Effector memory CD8-positive, alpha-beta T cell (primary cell): ENCODE results near the gene SECTM1.

ENCODE experiments used
- ATAC-seq: fragments of 150-1000 bp; cut with Tn5 transposase; replicated peaks from 2 replicates; pipeline ENCODE4 v1.10.0; 2021; ENCODE audit warnings: mild to moderate bottlenecking, moderate library complexity
- DNase-seq, 3 experiments: peaks; one replicate each; pipeline ENCODE4 v3.0.0; 2021
- H3K27ac Mint-ChIP-seq, 2 donors: one replicate each; pipeline ENCODE4 v1.8.0; 2022; ENCODE audit warnings: mild to moderate bottlenecking in 2 of 2, mixed read lengths in 2 of 2, moderate library complexity in 2 of 2
- H3K27me3 Mint-ChIP-seq, 2 donors: one replicate each; pipeline ENCODE4 v1.8.0; 2022; ENCODE audit warnings: mixed read lengths in 2 of 2
- H3K36me3 Mint-ChIP-seq: one replicate; pipeline ENCODE4 v1.8.0; 2022; ENCODE audit warnings: mild to moderate bottlenecking, moderate library complexity, mixed read lengths; ENCODE audit not compliant: insufficient read depth
- H3K4me1 Mint-ChIP-seq, 2 donors: one replicate each; pipeline ENCODE4 v1.8.0; 2022; ENCODE audit warnings: low read depth in 2 of 2, mixed read lengths in 2 of 2
- H3K4me3 Mint-ChIP-seq, 2 donors: one replicate each; pipeline ENCODE4 v1.8.0; 2022; ENCODE audit warnings: mild to moderate bottlenecking in 2 of 2, mixed read lengths in 2 of 2, moderate library complexity in 2 of 2
- H3K9me3 Mint-ChIP-seq, 2 donors: one replicate each; pipeline ENCODE4 v1.8.0; 2022; ENCODE audit warnings: mixed read lengths in 2 of 2

The SECTM1 gene

DNA sequence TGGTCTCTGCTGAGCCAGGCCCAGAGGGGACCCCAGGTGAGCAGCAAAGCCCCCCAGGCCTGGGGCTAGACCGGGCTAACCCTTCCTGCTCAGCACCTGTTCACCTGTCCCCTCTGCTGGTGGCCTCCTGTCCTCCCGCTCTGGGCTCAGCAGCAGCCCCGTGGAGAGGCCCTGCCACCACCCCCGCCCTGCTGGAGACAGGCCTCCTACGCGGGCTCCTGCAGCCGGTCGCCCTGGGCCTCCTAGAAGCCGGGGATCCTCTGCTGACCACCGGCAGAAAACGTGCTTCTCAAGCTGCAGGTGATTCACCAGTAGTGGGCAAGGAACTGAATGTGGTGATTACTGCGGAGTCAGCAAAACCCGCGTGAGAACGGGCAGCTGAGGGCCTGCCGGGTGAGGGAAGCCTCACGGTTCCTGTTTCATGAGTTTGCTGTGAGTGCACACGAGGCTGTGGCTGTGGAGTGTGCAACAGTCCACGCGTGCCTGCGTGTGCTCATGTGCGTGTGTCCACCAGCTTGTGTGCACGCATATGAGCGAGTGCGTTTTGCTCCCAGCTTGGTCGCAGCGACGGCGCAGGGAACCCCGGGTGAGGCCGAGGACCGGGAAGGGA lies 792 bp downstream of the SECTM1 start:
- H3K27ac Mint-ChIP-seq, result peak overlapping the region in 1 of 2 donors; percentile 17
- ATAC-seq, result peak; percentile 60
- H3K4me1 Mint-ChIP-seq, result peaks cover 15 to 22% of the 10 kb centered on the region in 2 donors
- peaks cover 4% of the 10 kb centered on the region for H3K36me3 Mint-ChIP-seq
- no peaks in the 10 kb centered on the region for H3K9me3 Mint-ChIP-seq
- peaks cover 0 to 24% of the 10 kb centered on the region in 2 donors for H3K27me3 Mint-ChIP-seq
- peak overlapping the region; percentile 77 to 99 for H3K4me3 Mint-ChIP-seq
- no peak for DNase-seq

DNA sequence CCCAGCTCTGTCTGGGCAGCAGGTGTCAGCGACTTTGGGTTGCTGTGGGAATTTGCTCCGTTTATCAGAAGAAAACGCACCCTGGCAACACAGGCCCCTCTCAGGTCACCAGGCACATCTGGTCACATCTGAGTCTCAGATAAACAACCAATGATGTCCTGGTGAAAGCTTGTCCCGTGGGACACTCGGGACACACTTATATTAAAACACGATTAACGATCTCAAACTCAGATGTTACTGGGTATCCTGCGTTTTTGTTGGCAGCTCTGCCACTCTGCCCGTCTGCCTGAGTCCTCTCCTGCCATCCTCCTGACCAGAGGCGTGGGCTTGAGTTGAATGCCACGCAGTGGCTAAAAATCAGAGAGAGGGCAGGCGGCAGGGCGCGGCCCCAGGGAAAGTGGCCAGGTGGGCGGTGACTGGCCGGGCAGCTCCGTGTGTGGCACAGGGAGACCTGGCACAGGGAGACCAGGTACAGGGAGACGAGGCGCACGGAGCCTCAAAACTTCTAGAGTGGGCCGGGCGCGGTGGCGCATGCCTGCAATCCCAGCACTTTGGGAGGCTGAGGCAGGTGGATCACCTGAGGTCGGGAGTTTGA lies 2.1 kb downstream of the SECTM1 start:
- peaks cover 4% of the 10 kb centered on the region for H3K36me3 Mint-ChIP-seq
- H3K4me1 Mint-ChIP-seq, result peaks cover 15 to 22% of the 10 kb centered on the region in 2 donors
- no peak for DNase-seq
- H3K27ac Mint-ChIP-seq, result no peak overlapping the region
- peaks cover 0 to 24% of the 10 kb centered on the region in 2 donors for H3K27me3 Mint-ChIP-seq
- no peaks in the 10 kb centered on the region for H3K9me3 Mint-ChIP-seq
- H3K4me3 Mint-ChIP-seq, result peak overlapping the region in 1 of 2 donors; percentile 99
- ATAC-seq, result no peak

DNA sequence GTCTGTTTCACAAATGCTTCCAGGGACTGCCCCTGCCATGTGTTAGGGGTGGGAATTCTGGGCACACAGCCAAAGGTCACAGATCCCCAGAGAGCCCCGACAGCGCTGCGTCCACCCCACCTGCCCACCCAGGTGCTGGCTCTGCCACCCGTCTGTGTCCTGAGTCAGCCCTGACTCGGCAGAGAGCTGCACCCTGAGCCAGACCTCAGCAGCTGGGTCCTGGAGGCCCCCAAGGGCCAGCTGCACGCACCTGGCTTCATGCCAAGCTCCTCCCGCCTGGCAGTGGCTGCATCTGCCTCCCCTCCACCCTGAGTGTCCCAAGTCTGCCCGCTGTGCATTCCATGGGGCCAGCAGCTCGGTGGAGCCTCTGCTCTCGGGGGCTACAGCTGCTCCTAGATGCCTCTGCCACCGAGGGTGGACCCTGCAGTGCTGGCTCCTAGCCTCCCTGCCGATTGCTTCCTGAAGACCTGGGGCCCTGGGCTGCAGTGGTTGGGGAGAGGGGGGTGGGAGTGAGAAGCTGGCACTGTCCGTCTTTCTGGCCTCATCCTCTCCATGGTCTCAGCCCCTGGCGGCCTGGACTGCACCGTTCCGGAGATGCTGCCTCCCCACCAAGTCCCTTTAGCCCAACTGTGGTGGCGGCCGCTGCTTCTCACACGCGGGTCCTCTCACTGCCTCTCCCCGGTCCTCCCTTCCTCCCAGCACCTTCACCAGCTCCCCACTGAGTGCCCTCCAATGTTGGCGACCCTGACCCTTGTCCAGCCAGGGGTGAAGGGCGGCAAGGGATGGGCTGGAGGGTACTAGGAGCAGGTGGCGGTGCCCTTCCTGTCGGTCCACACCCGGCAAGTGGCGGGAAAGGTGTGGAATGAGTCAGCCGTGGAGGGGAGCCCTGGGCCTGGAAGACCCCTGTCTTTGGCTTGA lies 3.0 kb downstream of the SECTM1 start:
- no peak overlapping the region for H3K4me3 Mint-ChIP-seq
- peaks cover 0 to 24% of the 10 kb centered on the region in 2 donors for H3K27me3 Mint-ChIP-seq

GRCh38 chr17:82329683-82330321 lies 3.8 kb downstream of the SECTM1 start:
- ATAC-seq (no peak), DNase-seq (no peak)
- Mint-ChIP-seq H3K9me3 (no peaks in the 10 kb centered on the region), H3K27me3 (peaks cover 0 to 20% of the 10 kb centered on the region in 2 donors), H3K4me1 (peaks cover 5 to 13% of the 10 kb centered on the region in 2 donors), H3K36me3 (peaks cover 4% of the 10 kb centered on the region), H3K27ac (no peak overlapping the region), H3K4me3 (no peak overlapping the region)

More for the DNA sequence above, 3.0 kb downstream of the SECTM1 start:
- ATAC-seq, result no peak
- Mint-ChIP-seq H3K4me1 (peaks cover 12 to 18% of the 10 kb centered on the region in 2 donors), H3K36me3 (peaks cover 4% of the 10 kb centered on the region), H3K9me3 (no peaks in the 10 kb centered on the region), H3K27ac (no peak overlapping the region)
- no peak for DNase-seq

GRCh38 chr17:82328994-82329507 lies 4.5 kb downstream of the SECTM1 start:
- no peak for DNase-seq
- no peak overlapping the region for H3K27ac Mint-ChIP-seq
- no peak for ATAC-seq
- no peaks in the 10 kb centered on the region for H3K9me3 Mint-ChIP-seq
- H3K4me3 Mint-ChIP-seq, result no peak overlapping the region
- peaks cover 5 to 10% of the 10 kb centered on the region in 2 donors for H3K4me1 Mint-ChIP-seq
- H3K36me3 Mint-ChIP-seq, result peaks cover 4% of the 10 kb centered on the region
- H3K27me3 Mint-ChIP-seq, result peaks cover 0 to 19% of the 10 kb centered on the region in 2 donors

- Mint-ChIP-seq H3K4me1 (peaks cover 5 to 10% of the 10 kb centered on the region in 2 donors), H3K36me3 (peaks cover 4% of the 10 kb centered on the region), H3K27me3 (peaks cover 0 to 19% of the 10 kb centered on the region in 2 donors), H3K4me3 (no peak overlapping the region), H3K27ac (no peak overlapping the region), H3K9me3 (no peaks in the 10 kb centered on the region)
- DNase-seq (no peak), ATAC-seq (no peak)
Measured at GRCh38 chr17:82328141-82328993, 5.2 kb downstream of the SECTM1 start.

DNA sequence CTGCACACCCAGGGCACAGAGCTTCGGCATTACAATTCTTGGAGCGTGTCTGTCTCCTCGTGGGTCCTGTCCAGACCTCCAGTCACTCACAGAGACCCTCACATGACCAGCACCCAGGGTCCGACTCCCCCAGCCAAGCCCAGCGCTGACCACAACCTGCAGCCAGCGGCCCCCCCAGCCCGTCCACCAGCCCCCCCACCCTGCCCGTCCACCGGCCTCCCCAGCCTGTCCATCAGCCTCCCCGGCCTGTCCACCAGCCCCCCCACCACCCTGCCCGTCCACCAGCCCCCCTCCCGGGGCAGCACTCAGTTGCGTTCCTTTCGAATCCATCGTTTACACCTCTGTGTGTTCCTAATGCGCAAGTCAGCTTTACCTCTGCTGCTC lies 5.8 kb downstream of the SECTM1 start:
- ATAC-seq (no peak), DNase-seq (no peak)
- Mint-ChIP-seq H3K4me3 (no peak overlapping the region), H3K4me1 (peaks cover 1 to 7% of the 10 kb centered on the region in 2 donors), H3K27me3 (peaks cover 0 to 16% of the 10 kb centered on the region in 2 donors), H3K9me3 (no peaks in the 10 kb centered on the region), H3K27ac (no peak overlapping the region), H3K36me3 (peaks cover 4% of the 10 kb centered on the region)

DNA sequence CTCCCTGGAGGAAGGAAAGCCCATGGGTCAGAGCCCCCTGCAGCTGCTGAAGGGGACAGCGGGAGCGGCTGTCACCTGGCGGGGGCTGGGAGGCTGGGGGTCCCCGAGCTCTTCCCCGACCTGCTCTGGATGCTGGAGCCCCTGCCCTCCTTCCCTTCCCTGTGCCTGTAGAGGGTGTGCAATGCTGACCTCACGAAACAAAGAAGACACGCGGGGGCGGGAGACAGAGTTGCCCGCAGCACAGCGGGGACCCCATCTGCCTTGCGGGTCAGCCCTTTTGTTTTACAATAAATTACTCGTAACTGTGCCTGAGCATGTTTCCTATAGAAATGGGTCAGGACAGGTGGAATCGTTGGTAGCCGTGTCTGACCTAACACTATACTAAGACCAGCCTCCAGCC lies 6.3 kb downstream of the SECTM1 start:
- H3K4me3 Mint-ChIP-seq, result no peak overlapping the region
- peaks cover 4% of the 10 kb centered on the region for H3K36me3 Mint-ChIP-seq
- H3K27me3 Mint-ChIP-seq, result peaks cover 0 to 11% of the 10 kb centered on the region in 2 donors
- H3K9me3 Mint-ChIP-seq, result no peaks in the 10 kb centered on the region
- H3K27ac Mint-ChIP-seq, result no peak overlapping the region
- peaks cover 0 to 5% of the 10 kb centered on the region in 2 donors for H3K4me1 Mint-ChIP-seq
- ATAC-seq (no peak), DNase-seq (no peak)

DNA sequence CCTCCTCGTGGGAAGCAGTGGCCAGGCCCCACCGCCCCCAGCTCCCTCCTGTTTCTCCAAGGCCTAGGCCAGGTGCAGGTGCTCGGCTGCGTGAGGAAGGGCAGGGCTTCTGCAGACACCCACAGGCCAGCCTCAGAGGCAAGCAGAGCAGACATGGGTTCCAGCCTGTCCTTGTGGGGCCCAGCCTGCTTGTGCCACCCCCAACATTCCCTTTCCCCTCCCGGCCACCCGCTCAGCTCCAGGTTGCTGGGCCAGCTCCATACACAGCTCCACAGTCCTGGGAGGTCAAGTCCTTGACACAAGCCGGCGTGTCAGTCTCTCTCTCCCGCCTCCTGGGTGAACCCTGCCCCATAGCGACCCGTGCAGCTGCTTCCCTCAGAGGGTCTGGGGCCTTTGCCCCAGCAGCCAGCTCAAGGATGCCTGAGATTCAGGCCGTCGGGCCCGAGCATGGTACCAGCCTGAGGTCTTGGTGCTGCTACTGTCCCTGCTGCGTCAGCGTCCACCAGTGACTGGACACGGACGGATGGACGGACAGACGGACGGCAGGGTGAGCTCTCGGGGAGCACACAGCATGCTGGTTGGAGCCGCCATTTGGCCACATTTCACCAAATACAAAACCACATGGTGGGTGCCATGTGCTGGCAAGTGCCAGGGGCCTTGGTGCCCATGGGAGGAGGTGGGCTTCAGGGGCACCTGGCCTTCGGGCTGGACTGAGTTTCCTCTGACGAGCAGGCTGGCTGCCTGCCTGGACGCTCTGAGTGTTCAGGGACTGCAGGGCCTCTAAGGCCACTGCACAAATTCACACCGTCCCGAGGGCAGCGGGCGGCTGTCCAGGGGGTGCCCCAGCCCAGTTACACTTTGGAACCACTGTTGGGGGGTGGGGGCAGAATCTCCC lies 8.0 kb downstream of the SECTM1 start:
- H3K27ac Mint-ChIP-seq, result peak overlapping the region in 1 of 2 donors; percentile 58

GRCh38 chr17:82324566-82325285 lies 8.8 kb downstream of the SECTM1 start:
- H3K4me1 Mint-ChIP-seq, result peaks cover 4 to 7% of the 10 kb centered on the region in 2 donors
- H3K27me3 Mint-ChIP-seq, result no peaks in the 10 kb centered on the region
- no peak overlapping the region for H3K4me3 Mint-ChIP-seq
- peak overlapping the region in 1 of 2 donors; percentile 58 for H3K27ac Mint-ChIP-seq
- ATAC-seq (no peak), DNase-seq (no peak)
- H3K9me3 Mint-ChIP-seq, result no peaks in the 10 kb centered on the region
- peaks cover 14% of the 10 kb centered on the region for H3K36me3 Mint-ChIP-seq

More for the DNA sequence above, 8.0 kb downstream of the SECTM1 start:
- Mint-ChIP-seq H3K36me3 (peaks cover 10% of the 10 kb centered on the region), H3K4me1 (peaks cover 4 to 7% of the 10 kb centered on the region in 2 donors), H3K27me3 (no peaks in the 10 kb centered on the region), H3K4me3 (no peak overlapping the region), H3K9me3 (no peaks in the 10 kb centered on the region)
- ATAC-seq (no peak), DNase-seq (no peak)

DNA sequence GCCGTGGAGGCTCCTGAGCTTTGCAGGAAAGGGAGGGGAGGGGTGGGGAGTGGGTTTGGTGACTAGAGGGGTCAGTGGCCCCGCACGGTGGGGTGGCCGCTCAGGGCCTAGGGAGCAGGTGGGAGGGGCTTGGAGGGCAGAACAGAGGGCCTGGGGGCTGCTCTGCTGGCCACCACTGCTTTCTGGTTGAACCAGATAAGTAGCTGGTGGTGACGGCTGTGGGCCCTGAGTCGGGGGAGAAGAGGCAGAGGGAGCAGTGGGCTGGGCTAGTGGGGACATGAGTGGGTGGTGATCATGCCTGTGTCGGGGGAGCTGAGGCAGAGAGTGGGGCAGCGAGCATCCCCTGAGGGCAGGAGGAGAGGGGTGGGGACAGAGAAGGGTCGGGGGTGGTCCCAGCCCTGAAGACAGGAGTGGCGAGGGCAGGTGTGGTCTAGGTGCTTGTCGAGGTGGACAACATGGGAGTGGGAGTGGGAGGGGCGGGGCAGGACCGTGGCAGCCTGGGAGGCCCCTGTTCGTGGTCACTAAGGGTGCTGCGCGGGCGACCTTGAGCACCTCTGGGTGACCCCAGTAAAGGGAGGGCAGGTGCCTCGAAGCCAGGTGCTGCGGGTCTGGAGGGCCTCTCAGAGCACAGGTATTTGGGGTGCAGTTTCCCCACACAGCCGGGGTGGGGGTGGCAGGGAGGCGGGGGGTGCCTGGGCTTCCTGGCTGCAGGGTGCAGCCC lies 9.9 kb downstream of the SECTM1 start:
- H3K4me3 Mint-ChIP-seq, result no peak overlapping the region
- ATAC-seq, result no peak

More for the DNA sequence above, 9.9 kb downstream of the SECTM1 start:
- DNase-seq, result no peak
- H3K27ac Mint-ChIP-seq, result peak overlapping the region in 1 of 2 donors; percentile 49
- H3K4me1 Mint-ChIP-seq, result peaks cover 4 to 7% of the 10 kb centered on the region in 2 donors
- H3K27me3 Mint-ChIP-seq, result no peaks in the 10 kb centered on the region
- no peaks in the 10 kb centered on the region for H3K9me3 Mint-ChIP-seq
- H3K36me3 Mint-ChIP-seq, result peaks cover 12% of the 10 kb centered on the region
